Hematopoietic multipotent progenitor cell treated with erythropoietin and hydrocortisone succinate and interleukin-3 and kit ligand, for 17 days (in vitro differentiated cells): ENCODE data around the gene PTGIR.

Experiments
- DNase-seq: peaks from one replicate; pipeline ENCODE4 v3.0.0-alpha.2; 2015; ENCODE audit warnings: low spot score

The PTGIR gene, protein sequence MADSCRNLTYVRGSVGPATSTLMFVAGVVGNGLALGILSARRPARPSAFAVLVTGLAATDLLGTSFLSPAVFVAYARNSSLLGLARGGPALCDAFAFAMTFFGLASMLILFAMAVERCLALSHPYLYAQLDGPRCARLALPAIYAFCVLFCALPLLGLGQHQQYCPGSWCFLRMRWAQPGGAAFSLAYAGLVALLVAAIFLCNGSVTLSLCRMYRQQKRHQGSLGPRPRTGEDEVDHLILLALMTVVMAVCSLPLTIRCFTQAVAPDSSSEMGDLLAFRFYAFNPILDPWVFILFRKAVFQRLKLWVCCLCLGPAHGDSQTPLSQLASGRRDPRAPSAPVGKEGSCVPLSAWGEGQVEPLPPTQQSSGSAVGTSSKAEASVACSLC

GRCh38 chr19:46624958-46625661, at the start of gene PTGIR:
PTGIR (minus strand) TSS chr19:46625089; CDS start chr19:46624225, 864 bp downstream.
- no peak for DNase-seq

GRCh38 chr19:46670813-46671212, 45.9 kb upstream of the PTGIR start:
- no peak for DNase-seq

DNA sequence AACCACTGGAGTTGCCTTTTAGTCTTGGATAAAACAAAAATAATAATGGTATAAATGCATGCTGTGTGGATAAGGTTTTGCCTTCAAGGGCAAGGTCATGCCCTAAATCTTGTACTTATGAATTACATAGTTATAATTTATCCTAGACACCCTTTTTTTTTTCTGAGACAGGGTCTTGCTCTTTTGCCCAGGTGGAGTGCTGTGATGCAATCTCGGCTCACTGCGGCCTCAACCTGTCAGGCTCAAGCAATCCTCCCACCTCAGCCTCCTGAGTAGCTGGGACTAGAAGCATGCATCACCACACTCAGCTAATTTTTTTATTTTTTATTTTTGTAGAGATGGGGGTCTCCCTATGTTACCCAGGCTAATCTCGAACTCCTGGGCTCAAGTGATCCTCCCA, 43.8 kb upstream of the PTGIR start:
- DNase-seq: no peak

- DNase-seq: no peak
These were observed 40.2 kb upstream of the PTGIR start for GRCh38 chr19:46665072-46665471.

- peak; percentile 64 for DNase-seq
These were observed 37.1 kb upstream of the PTGIR start for GRCh38 chr19:46661735-46662592.

DNA sequence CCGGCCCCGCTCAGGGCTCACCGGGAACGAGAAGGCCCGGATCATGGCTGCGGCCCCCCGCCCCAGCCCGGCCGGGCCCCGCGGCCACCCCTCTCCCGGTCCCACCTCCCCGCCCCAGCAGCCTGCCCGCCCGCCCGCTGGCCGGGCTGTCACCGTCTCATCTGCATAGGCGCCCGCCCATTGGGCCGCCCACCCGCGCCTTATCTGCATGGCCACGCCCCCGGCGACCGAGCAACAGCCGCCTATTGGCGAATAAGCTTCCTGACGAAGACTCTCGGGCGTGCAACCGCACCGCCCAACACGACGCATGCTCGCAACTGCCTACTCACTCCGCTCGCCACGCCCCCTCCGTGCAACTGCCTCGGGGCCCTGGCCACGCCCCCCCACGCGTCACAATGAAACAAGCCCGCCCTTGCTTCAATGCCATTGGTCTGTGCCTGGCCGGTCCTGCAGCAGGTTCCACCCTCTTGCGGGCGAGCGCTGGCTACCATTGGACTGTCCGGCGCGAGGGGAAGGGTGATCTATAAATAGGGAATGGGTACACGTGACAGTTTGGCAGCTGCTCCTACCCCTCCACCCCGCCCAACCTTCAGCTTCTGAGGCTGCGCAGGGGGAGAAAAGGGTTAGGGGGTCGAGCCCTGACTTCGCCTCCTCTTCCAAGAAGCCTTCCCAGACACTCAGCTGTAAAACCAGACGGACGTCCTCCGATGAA, 36.3 kb upstream of the PTGIR start, which contains the start of gene DACT3:
DACT3 (minus strand) TSS at position 163 of the 712 bp plus-strand sequence; CDS start at position 45, 118 bp downstream.
- peak; percentile 100 for DNase-seq

GRCh38 chr19:46660551-46661019, 35.7 kb upstream of the PTGIR start:
- no peak for DNase-seq

- peak; percentile 6 for DNase-seq
These were observed 35.2 kb upstream of the PTGIR start for GRCh38 chr19:46660008-46660517.

GRCh38 chr19:46659151-46660007, 34.5 kb upstream of the PTGIR start:
- DNase-seq: no peak

DNA sequence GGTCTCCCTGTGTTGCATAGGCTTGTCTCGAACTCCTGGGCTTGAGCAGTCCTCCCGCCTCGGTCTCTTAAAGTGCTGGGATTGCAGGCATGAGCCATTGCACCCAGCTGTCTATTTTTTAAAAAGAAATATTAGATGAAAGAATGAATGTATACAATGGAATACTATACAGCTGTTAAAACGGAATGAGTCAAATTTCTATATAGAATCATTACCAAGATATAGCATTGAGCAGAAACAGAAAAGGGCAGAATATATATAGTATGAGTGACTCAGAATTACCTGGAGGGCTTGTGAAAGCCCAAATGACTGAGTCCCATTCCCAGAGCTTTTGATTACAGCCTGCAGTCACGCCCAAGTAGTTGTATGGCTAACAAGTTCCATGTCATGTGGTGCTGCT, 31.7 kb upstream of the PTGIR start:
- DNase-seq: no peak

- DNase-seq: no peak
These were observed 29.8 kb upstream of the PTGIR start for GRCh38 chr19:46654621-46655152.

GRCh38 chr19:46650445-46650844, 25.6 kb upstream of the PTGIR start:
- no peak for DNase-seq

- no peak for DNase-seq
These were observed 24.4 kb upstream of the PTGIR start for GRCh38 chr19:46648961-46649960.

GRCh38 chr19:46648060-46648960, 23.4 kb upstream of the PTGIR start:
- DNase-seq: no peak

- no peak for DNase-seq
These were observed 21.5 kb upstream of the PTGIR start for GRCh38 chr19:46646402-46646801.

GRCh38 chr19:46644720-46645119, 19.8 kb upstream of the PTGIR start:
- DNase-seq: no peak

DNA sequence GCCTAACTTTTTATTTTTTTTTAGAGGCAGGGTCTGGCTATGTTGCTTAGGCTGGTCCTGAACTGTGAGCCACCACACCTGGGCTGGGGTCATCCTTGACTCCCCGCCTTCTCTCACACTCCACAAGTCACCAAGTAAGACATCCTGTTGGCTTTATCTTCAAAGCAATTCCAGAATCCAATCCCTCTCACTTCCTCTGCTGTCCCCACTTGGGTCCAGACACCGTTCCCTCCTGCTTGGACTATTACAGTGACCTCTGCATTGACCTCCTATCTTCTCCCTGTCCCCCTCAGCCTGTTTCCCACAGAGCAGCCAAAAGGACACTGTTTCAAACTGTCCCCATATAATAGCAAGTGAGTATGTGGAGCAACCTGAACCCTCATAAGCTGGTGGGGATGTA, 15.8 kb upstream of the PTGIR start:
- no peak for DNase-seq
